HEK293T (cell line): ENCODE results near the gene SLC22A12.

Source experiments
- CTCF ChIA-PET: fragments of 350-600 bp; formaldehyde crosslinking; extraction: SDS; loops from one replicate; lab custom pipeline; 2021; ENCODE audit warnings: antibody characterized with exemption, inconsistent platforms; lab: Yijun Ruan, JAX
- POLR2A ChIA-PET: fragments of 350-600 bp; formaldehyde crosslinking; extraction: SDS; loops from one replicate; lab custom pipeline; 2020; ENCODE audit warnings: antibody characterized with exemption, inconsistent platforms; lab: Yijun Ruan, JAX
- DNase-seq: peaks from one replicate; pipeline ENCODE4 v3.0.0; 2012; ENCODE audit warnings: mixed read lengths; ENCODE audit errors: extremely low spot score
- ARNT ChIP-seq: fragments of 450-650 bp; IDR thresholded peaks from 2 replicates; pipeline ENCODE4 v1.6.1; 2017; ENCODE audit warnings: mild to moderate bottlenecking
- BHLHE40 ChIP-seq: fragments of 450-650 bp; IDR thresholded peaks from 2 replicates; pipeline ENCODE4 v1.6.1; 2016; ENCODE audit warnings: mild to moderate bottlenecking, moderate library complexity, borderline replicate concordance
- CTBP1 ChIP-seq: fragments of 450-650 bp; IDR thresholded peaks from 2 replicates; pipeline ENCODE4 v1.6.1; 2016; ENCODE audit warnings: borderline replicate concordance
- ELF4 ChIP-seq: fragments of 450-650 bp; IDR thresholded peaks from 2 replicates; pipeline ENCODE4 v1.6.1; 2017; ENCODE audit warnings: antibody characterized with exemption
- FOXA1 ChIP-seq: fragments of 450-650 bp; IDR thresholded peaks from 2 replicates; pipeline ENCODE4 v1.6.1; 2016; ENCODE audit warnings: mild to moderate bottlenecking
- FOXK2 ChIP-seq: fragments of 450-650 bp; IDR thresholded peaks from 2 replicates; pipeline ENCODE4 v1.6.1; 2016; ENCODE audit warnings: mild to moderate bottlenecking
- FOXM1 ChIP-seq: fragments of 450-650 bp; IDR thresholded peaks from 2 replicates; pipeline ENCODE4 v1.6.1; 2017; ENCODE audit warnings: mild to moderate bottlenecking, borderline replicate concordance
- HDGF ChIP-seq: fragments of 450-650 bp; IDR thresholded peaks from 2 replicates; pipeline ENCODE4 v1.6.1; 2017; ENCODE audit warnings: antibody characterized with exemption, borderline replicate concordance
- L3MBTL2 ChIP-seq: fragments of 450-650 bp; conservative IDR thresholded peaks from 2 replicates; pipeline ENCODE4 v1.6.1; 2016; ENCODE audit warnings: mild to moderate bottlenecking
- LEF1 ChIP-seq: fragments of 450-650 bp; IDR thresholded peaks from 2 replicates; pipeline ENCODE4 v1.6.1; 2017; ENCODE audit warnings: mild to moderate bottlenecking, borderline replicate concordance
- NFRKB ChIP-seq: fragments of 450-650 bp; IDR thresholded peaks from 2 replicates; pipeline ENCODE4 v1.6.1; 2016; ENCODE audit warnings: mild to moderate bottlenecking, moderate library complexity
- PKNOX1 ChIP-seq: fragments of 450-650 bp; IDR thresholded peaks from 2 replicates; pipeline ENCODE4 v1.6.1; 2016
- SP1 ChIP-seq: fragments of 450-650 bp; IDR thresholded peaks from 2 replicates; pipeline ENCODE4 v1.6.1; 2017
- SUZ12 ChIP-seq: fragments of 450-650 bp; IDR thresholded peaks from 2 replicates; pipeline ENCODE4 v1.6.1; 2016; ENCODE audit warnings: mild to moderate bottlenecking
- TARDBP ChIP-seq: fragments of 450-650 bp; IDR thresholded peaks from 2 replicates; pipeline ENCODE4 v1.6.1; 2016
- ZNF384 ChIP-seq: fragments of 450-650 bp; IDR thresholded peaks from 2 replicates; pipeline ENCODE4 v1.6.1; 2016

The SLC22A12 gene

DNA sequence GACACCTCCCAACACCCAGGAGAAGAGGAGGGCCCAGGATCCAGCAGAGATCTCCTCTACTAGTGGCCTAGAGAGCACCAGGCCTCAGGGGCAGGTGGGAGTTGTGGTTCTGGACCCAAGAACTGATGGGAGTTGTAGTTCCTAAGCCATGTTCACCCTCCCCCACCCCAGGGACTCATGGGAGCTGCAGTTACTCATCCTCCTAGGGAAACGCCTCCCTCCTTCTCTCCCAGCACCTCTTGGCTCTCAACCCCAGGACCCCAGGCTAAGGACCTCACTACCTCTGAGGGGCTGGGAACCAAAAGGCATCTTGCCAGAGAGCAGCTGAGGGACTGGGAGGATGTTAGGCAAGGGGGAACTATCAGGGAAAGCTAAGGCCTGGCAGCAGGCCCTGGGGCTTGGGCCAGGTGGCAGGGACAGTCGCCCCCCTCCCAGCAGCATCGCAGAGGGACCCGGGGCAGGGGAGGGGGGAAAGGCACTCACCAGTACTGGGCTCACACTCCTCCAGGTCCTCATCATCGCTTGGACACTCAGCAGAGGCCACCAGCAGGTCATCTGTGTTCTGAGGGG lies 28.9 kb downstream of the SLC22A12 start:
- TF ChIP-seq LEF1, result no peak
- TF ChIP-seq SUZ12, result no peak
- TF ChIP-seq ARNT, result no peak
- TF ChIP-seq CTBP1, result no peak
- no peak for TF ChIP-seq BHLHE40
- no peak for TF ChIP-seq PKNOX1
- TF ChIP-seq SP1, result no peak
- peak; percentile 33 for DNase-seq
- POLR2A ChIA-PET, result interaction anchor here (0.8 kb wide), 1 partner anchor 25 kb away, joined by 3 read pairs; no protein-coding TSS in a partner anchor
- CTCF ChIA-PET, result interaction anchor here (1.0 to 1.3 kb wide), 2 partner anchors 29 to 33 kb away, joined by 3 to 4 read pairs; no protein-coding TSS in a partner anchor

- TF ChIP-seq SP1, result no peak
- TF ChIP-seq FOXA1, result no peak
- TF ChIP-seq FOXK2, result no peak
- CTCF ChIA-PET, result interaction anchor here (1.0 to 1.3 kb wide), 2 partner anchors 29 to 32 kb away, joined by 3 to 4 read pairs; no protein-coding TSS in a partner anchor
- DNase-seq, result no peak
- POLR2A ChIA-PET, result interaction anchor here (0.8 kb wide), 1 partner anchor 25 kb away, joined by 3 read pairs; no protein-coding TSS in a partner anchor
These were observed 29.5 kb downstream of the SLC22A12 start for GRCh38 chr11:64620381-64620971.

DNA sequence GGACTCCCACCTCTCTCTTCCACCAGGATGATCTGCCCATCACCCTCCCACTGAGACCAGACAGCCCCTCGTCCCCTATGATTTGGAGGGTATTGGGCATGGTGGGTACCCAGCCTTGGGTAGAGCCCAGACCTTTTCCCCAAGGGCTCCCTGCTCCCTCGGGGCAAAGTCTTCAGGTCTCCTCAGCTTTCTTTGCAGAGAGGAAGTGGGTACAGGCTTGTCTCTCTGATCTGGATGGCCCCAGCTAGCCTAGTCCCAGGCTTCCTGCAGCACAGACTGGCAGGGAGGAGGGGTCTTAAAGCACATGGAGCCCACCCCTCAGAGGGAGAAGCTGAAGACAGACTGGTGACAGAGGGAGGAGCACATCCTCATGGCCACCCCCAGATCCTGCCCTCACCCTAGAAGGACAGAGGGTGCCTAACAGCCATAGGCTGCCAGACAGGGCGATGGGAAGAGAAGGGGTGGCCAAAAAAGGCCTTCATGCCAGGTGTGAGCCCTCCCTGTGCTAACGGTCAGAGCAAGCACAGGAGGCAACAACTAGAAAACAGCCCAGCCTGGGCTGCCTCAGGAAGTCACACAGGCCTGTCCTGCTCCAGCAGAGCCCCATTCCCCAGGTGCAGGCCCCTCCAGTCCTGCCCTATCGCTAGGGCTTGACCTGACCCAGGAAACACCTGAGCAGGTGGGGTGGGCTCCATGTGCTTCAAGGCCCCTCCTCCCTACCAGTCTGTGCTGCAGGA lies 30.4 kb downstream of the SLC22A12 start:
- DNase-seq, result no peak
- POLR2A ChIA-PET, result no interaction called here
- TF ChIP-seq ZNF384, result no peak
- no peak for TF ChIP-seq FOXM1
- no peak for TF ChIP-seq ELF4
- TF ChIP-seq BHLHE40, result no peak
- no peak for TF ChIP-seq SUZ12
- TF ChIP-seq SP1, result no peak
- CTCF ChIA-PET, result no interaction called here

- POLR2A ChIA-PET, result no interaction called here
- TF ChIP-seq HDGF, result no peak
- no peak for TF ChIP-seq SP1
- no peak for TF ChIP-seq FOXK2
- TF ChIP-seq LEF1, result no peak
- TF ChIP-seq FOXM1, result no peak
- TF ChIP-seq L3MBTL2, result no peak
- no peak for TF ChIP-seq ZNF384
- TF ChIP-seq SUZ12, result no peak
- no peak for TF ChIP-seq NFRKB
- TF ChIP-seq ELF4, result no peak
- TF ChIP-seq TARDBP, result no peak
- TF ChIP-seq ARNT, result no peak
- TF ChIP-seq CTBP1, result no peak
- no peak for TF ChIP-seq PKNOX1
- TF ChIP-seq BHLHE40, result no peak
- TF ChIP-seq FOXA1, result no peak
- DNase-seq, result no peak
- CTCF ChIA-PET, result no interaction called here
These were observed 31.7 kb downstream of the SLC22A12 start for GRCh38 chr11:64622681-64623080.

DNA sequence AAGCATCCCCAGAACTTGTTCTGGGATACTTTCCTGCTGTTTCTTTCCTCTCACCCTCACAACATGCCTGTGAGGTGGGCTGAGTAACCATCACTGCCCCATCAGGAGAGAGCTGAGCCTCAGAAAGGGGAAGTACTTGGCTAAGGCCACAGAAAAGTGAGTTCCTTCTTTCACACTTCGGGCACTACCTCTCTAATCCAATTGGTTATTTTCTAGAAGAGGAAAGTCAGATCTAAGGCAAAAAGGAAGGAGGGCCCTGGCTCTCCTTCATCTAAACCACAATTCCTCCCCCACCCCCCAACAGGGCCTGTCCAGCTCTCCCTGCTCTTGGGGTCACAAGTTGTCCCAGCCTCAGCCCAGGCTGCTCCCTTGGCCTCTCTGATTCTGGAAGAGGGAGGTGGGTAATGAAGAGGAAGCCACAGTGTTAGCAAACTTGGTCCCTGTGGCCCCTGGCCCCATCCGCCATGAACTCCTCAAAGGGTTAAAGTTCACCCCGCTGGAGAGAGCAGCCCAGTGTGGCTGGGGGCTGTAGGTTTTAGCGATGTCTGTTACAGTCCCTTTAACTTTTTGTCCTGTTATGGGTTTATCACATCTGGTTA lies 34.0 kb downstream of the SLC22A12 start:
- POLR2A ChIA-PET, result no interaction called here
- no peak for DNase-seq
- TF ChIP-seq FOXK2 (no peak), FOXA1 (no peak), PKNOX1 (no peak), CTBP1 (no peak), ZNF384 (no peak), ARNT (no peak), TARDBP (no peak), BHLHE40 (no peak), LEF1 (no peak)

GRCh38 chr11:64626637-64627036 lies 35.6 kb downstream of the SLC22A12 start:
- POLR2A ChIA-PET, result no interaction called here
- DNase-seq, result no peak
- TF ChIP-seq HDGF (no peak), FOXK2 (no peak), BHLHE40 (no peak), PKNOX1 (no peak), LEF1 (no peak), FOXA1 (no peak)
- CTCF ChIA-PET, result interaction anchor here (0.6 kb wide), 1 partner anchor 350 kb away, joined by 8 read pairs; no protein-coding TSS in a partner anchor

More for the DNA sequence above, 34.0 kb downstream of the SLC22A12 start:
- CTCF ChIA-PET, result interaction anchor here (1.2 kb wide), 1 partner anchor 74 kb away, joined by 3 read pairs; no protein-coding TSS in a partner anchor
